Non-pigmented ciliary epithelial cell (primary cell): ENCODE data around the gene IL12A.

Source experiments
- DNase-seq: peaks from one replicate; pipeline ENCODE4 v3.0.0-alpha.2; 2010; ENCODE audit warnings: low read depth

Gene IL12A

GRCh38 chr3:159989973-159990846 lies 1.6 kb downstream of the IL12A start:
- DNase-seq = no peak

- DNase-seq = no peak
Observed at GRCh38 chr3:159991591-159991990, 3.0 kb downstream of the IL12A start.

- DNase-seq = no peak
Observed at GRCh38 chr3:159992589-159992988, 4.0 kb downstream of the IL12A start.

DNA sequence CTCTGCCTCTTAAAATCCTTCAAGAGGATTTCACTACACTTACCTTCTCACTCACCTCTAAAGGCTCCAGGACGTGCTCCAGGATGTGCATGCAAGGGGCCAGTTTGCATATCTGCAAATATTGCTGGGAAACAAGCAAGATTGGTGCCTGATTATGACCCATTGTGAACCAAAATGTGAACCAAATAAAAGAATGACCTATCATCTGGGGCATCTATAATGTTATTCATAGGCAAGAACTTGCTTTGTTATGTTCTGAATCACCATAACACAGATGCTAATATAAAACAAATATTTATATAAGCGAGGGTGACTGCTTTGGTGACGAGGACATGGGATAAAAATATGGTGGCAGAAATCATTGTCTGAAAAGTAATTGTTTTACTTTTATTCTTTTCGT lies 5.5 kb downstream of the IL12A start:
- no peak for DNase-seq

DNA sequence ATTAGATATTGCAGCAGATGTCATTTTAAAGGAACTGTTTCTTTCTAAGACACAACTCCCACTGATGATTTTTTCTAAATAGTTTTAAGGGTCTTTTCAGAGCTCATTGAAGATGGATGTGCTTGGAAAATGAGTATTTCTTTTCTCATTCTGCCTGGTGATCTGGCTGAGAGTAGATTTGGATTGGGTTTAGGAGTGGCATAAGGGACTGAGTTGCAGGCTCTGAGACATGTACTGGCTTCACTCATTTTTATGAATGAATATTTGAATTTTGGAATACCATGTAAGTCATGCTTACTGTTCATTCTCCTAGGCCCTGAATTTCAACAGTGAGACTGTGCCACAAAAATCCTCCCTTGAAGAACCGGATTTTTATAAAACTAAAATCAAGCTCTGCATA lies 6.5 kb downstream of the IL12A start:
- no peak for DNase-seq

DNA sequence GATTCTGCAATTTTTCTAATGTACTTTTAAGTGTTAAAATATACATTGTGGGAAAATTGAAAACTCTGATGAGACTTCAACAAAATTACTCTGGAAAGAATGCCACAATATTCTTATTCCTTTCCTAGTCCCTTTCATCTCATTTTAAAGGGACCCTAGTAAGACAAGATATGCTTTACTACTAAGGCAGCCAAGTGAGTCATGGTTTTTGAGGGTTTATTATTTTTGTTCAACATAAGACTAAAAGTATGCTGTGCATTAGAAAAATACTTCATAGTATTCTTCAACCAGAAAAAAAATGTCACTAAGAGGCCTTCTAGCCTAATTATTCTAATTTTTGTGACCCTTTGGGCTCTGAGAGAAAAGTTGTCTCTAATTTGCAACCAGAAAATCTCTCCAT lies 7.4 kb downstream of the IL12A start:
- DNase-seq = no peak

DNA sequence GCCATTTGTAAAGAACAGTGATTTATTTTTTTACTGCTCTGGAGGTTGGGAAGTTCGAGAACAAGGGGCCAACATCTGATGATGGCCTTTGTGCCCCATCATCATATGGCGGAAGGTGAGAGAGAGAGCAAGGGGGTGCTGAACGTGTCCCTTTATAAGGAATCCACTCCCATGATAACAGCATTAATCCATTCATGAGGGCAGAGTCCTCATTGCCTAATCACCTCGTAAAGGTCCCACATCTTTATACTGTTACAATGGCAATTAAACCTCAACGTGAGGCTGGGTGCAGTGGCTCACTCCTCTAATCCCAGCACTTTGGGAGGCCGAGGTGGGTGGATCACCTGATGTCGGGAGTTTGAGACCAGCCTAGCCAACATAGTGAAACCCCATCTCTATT lies 8.3 kb downstream of the IL12A start:
- DNase-seq = no peak

DNA sequence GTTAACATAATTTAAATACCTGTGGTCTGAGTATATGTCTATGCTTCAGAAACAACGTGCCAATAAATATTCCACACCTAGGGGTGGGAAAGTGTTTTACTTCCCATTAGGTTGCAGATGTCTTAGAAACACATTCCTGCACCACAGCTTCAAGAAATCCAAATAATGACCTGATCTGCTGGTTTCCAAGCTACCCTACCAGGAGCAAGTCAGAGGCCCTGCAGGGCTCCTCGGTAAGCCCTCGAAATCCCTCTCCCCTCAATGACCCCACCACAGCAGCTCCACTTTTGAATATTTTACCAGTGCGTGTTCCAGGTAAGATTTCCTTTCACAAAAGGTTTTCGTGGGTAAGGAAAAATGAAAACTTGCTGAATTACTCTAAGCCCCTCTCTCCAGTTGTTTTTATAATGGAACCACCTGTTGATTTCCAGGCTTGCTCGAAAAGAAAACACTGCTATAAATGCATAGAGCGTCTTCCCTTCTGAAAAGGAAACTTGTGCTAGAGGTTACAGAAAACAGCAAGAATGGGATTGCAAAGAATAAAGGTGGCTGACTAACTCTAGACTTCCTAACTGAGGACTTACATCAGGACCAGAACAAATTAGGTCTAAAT lies 12.6 kb downstream of the IL12A start:
- no peak for DNase-seq

- no peak for DNase-seq
Observed at GRCh38 chr3:160001850-160002623, 13.4 kb downstream of the IL12A start.

DNA sequence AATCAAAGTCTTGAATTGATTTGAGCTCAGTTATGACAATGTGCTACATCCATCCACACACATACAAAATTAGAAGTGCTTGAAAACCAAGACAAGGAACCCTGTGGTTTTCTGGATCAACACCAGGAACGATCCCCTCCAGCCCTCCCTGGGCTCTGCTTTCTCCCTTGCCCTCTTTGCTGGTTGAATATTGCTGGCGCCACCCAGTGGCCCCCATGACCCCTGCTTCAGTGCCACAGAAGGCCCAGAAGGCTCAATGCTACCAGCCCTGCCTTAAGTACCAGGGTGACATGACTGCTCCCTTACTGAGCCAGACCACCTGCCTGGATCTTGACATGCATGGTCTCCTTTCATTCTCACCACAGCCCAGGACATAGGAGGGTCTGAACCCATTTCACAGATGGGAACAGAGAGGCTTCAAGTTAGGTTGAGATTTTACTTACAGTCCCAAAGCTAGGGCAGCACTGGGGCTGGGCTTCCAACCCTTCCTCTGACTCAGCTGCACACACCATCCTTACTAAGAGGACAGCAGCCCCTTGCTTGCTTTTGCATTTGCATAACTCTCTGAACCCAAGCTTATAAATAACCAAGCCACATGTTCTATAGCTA lies 15.0 kb downstream of the IL12A start:
- DNase-seq = no peak

DNA sequence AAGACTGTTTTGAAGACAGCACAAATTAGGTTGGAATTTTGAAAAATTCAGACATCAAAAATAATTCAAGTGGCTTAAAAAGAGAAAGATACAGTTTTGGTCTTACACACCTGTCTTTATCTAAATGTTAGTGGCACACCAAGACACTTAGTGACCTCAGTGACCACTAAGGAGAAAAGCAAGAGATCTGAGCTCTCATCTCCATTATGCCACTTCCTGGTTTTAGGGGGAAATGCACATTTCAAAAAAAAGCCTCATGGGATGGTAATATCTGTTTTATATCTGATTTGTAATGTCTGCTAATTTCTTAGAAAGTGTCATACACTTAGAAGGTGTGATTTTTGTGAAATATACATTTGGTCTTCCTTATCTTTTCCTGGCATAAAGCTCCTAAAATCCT lies 16.4 kb downstream of the IL12A start:
- DNase-seq = no peak

GRCh38 chr3:160006282-160007163 lies 17.9 kb downstream of the IL12A start:
- no peak for DNase-seq

DNA sequence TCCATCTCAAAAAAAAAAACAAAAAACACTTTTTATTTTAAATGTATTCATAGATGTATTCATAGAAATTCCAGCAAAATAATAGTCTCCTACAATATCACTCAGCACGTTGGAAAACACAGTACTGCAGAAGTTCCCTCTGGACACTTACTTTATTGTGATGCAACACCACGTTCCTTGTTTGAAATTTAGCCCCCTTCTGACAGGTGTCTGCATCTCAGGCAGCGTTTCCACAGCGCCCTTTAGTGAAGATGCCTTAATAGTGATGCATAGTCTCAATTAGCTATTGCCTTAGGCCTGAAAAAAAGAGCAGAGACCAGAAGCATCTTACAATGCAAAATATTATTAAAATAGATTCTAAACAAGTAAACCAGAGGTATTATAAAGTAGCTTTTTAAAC lies 20.3 kb downstream of the IL12A start:
- no peak for DNase-seq

- no peak for DNase-seq
Observed at GRCh38 chr3:160009525-160009924, 20.9 kb downstream of the IL12A start.

DNA sequence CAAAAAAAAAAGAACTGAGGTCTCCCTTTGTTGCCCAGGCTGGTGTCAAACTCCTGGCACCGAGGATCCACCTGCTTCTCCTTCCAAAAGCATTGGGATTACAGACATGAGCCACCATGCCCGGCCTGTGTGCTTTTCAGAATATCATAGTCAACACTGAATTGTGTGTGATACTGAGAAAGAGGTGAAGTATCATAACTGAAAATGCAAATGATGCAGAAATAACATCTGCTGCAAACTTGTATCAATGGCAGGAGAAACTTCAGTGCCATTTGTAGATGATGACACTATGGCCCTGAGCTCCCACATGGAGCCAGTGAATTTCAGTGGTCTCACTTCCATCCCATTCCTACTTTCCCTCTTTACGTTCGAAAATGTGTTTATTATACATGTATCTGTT lies 21.9 kb downstream of the IL12A start:
- DNase-seq = no peak

DNA sequence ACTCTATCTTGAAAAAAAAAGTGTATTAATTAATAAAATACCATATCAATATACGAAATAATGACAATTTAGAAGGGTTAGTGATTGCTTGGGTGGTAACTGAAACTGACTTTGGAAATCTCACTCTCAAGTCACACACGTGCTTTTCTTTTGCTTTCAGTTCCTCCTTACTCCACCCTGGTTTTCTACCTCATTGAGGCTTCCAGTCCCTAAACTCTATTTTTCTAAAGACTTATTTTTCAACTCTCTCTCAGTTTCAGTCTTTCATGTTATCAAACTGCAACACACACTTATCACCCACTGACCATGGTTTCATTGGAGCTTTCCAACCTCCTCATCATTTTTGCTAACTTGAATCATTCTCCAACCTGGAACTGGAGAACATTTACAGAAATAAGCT lies 23.5 kb downstream of the IL12A start:
- no peak for DNase-seq

DNA sequence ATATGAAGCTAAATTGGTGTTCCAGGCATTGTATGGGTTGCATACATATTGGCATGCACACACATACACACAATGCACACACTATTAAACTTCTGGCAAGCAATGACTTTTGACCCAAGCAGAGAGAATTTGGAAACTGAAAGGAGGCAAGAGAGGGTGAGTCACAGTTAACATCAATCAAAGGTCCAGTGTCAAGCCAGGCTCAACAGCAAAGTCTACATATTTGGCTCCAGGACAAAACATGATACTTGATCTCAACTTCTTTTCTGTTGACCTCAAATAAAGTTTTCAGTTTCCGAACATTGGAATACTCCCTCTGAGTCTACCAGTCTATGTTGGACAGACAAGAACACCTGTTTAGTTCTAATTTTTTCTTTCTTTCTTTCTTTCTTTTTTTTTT lies 28.3 kb downstream of the IL12A start:
- no peak for DNase-seq

DNA sequence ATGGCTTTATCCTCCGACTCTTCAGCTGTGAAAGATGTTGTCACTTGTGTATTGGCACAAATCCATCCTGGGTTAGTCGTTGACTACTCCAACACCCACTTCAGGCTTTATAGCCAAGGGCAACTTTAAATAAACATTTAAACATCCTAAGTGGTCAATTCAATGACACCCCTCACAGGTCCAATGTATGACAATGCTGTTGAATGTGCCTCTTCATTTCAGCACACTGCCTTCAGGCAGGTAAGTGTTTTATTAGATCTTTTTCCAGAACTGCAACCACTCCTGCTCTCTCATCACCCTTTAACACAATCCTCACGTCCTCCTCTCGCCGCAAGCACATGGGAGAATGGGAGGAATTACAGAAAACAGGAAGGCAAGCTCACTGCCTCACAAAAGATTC lies 30.3 kb downstream of the IL12A start:
- no peak for DNase-seq

DNA sequence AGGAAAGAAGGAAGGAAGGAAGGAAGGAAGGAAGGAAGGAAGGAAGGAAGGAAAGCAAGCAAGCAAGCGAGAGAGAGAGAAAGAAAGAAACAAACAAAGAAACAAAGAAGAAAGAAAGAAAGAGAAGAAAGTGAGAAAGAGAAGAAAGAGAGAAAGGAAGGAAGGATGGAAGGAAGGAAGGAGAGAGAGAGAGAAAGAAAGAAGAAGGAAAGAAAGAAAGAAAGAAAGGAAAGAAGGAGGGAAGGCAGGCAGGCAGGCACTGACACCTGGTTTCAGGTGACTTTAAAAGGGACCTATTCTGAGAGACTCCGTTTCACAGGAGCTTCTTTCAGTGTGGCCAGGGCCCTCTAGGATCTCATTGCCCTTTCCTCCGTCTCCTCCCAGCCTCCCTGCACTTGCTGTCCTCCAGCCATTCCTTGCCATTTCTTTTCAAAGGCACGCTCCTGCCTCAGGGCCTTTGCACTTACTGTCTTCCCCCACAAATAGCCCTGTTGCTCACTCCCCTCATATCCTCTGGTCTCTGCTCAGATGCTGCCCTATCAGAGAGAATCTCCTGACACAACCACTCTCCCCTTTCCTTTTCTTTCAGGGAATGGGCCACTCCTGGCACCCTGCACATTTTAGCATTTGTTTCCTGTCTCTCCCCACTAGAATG lies 31.5 kb downstream of the IL12A start:
- no peak for DNase-seq

DNA sequence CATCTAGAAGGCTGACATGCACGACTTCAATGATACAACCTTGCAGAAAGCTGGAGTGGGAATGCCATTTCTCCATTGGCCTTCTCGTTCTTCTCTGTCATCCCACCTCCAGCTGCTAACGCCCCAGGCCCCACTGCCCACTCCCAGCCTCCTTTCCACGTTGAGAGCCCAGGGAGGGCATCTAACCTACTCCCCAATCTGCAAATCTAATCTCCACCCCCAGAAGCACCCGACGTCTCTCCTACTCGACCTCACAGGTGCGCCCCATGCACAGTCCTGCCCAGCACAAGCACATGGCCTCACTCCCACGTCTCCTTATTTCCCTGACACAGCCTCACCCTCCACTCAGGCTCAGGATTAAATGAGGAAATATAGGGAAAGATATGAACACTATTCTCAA lies 33.4 kb downstream of the IL12A start:
- no peak for DNase-seq

DNA sequence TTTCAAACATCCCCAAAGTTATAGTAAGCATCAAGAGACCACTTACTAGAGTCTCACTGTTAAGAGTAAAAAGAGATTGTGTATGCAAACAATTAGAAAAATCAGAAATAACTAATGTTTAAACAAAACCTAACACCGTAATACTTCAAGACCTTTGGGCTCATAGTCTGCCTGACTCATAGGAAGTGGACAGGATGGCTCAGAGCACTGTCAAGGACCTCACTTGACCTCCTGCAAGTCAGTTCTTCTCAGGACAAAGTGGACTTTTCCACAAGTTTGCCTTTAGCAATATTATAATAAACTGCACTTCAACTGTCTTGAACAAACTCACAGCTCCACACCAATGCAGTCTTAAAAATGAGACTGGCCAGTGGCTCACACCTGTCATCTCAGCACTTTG lies 34.8 kb downstream of the IL12A start:
- DNase-seq = no peak
